AG08395 (cell line): Measurements from ENCODE around the gene PNO1.
"Not testable (repeated sequence)": the region's sequence is repeated elsewhere in the genome, so short reads cannot be mapped to it uniquely, and the experiment has no call there.

ENCODE experiments used
- DNase-seq: peaks from one replicate; pipeline ENCODE4 v3.0.0; 2012; ENCODE audit warnings: mixed read lengths, low spot score

PNO1 gene

GRCh38 chr2:68157002-68157401 lies 686 bp upstream of the PNO1 start:
- peak; percentile 44 for DNase-seq

- DNase-seq: no peak
These were observed 403 bp downstream of the PNO1 start for GRCh38 chr2:68158134-68158447.

GRCh38 chr2:68163641-68164040 lies 6.0 kb downstream of the PNO1 start:
- no peak for DNase-seq

- DNase-seq: no peak
These were observed 9.5 kb downstream of the PNO1 start for GRCh38 chr2:68167186-68167585.

- DNase-seq: no peak
These were observed 11.6 kb downstream of the PNO1 start for GRCh38 chr2:68169308-68169707.

GRCh38 chr2:68171146-68171545 lies 13.5 kb downstream of the PNO1 start:
- DNase-seq: no peak

GRCh38 chr2:68171684-68172083 lies 14.0 kb downstream of the PNO1 start:
- no peak for DNase-seq

GRCh38 chr2:68172521-68172920 lies 14.8 kb downstream of the PNO1 start:
- DNase-seq: no peak

- DNase-seq: no peak
These were observed 15.5 kb downstream of the PNO1 start for GRCh38 chr2:68172990-68173700.

GRCh38 chr2:68175210-68175609 lies 17.5 kb downstream of the PNO1 start:
- DNase-seq: not testable (repeated sequence)

GRCh38 chr2:68176657-68177056 lies 19.0 kb downstream of the PNO1 start:
- DNase-seq: no peak

GRCh38 chr2:68177541-68177940 lies 19.9 kb downstream of the PNO1 start:
- no peak for DNase-seq

GRCh38 chr2:68178432-68178831 lies 20.7 kb downstream of the PNO1 start:
- no peak for DNase-seq

GRCh38 chr2:68178954-68179627 lies 21.4 kb downstream of the PNO1 start:
- no peak for DNase-seq

- no peak for DNase-seq
These were observed 25.2 kb downstream of the PNO1 start for GRCh38 chr2:68182902-68183301.

- DNase-seq: peak; percentile 14
These were observed 28.0 kb downstream of the PNO1 start for GRCh38 chr2:68185541-68186164.

GRCh38 chr2:68187329-68187728 lies 29.6 kb downstream of the PNO1 start:
- DNase-seq: no peak

GRCh38 chr2:68188831-68189230 lies 31.1 kb downstream of the PNO1 start:
- DNase-seq: no peak

- no peak for DNase-seq
These were observed 32.5 kb downstream of the PNO1 start for GRCh38 chr2:68189991-68190784.

GRCh38 chr2:68190991-68191731 lies 33.5 kb downstream of the PNO1 start:
- DNase-seq: peak; percentile 45

GRCh38 chr2:68193144-68193543 lies 35.5 kb downstream of the PNO1 start:
- DNase-seq: no peak

GRCh38 chr2:68193787-68194372 lies 36.2 kb downstream of the PNO1 start:
- DNase-seq: peak; percentile 36
